Measurements from ENCODE around the gene TXNRD2.
"Not testable (repeated sequence)": the region's sequence is repeated elsewhere in the genome, so short reads cannot be mapped to it uniquely, and the experiment has no call there.

The TXNRD2 gene

DNA sequence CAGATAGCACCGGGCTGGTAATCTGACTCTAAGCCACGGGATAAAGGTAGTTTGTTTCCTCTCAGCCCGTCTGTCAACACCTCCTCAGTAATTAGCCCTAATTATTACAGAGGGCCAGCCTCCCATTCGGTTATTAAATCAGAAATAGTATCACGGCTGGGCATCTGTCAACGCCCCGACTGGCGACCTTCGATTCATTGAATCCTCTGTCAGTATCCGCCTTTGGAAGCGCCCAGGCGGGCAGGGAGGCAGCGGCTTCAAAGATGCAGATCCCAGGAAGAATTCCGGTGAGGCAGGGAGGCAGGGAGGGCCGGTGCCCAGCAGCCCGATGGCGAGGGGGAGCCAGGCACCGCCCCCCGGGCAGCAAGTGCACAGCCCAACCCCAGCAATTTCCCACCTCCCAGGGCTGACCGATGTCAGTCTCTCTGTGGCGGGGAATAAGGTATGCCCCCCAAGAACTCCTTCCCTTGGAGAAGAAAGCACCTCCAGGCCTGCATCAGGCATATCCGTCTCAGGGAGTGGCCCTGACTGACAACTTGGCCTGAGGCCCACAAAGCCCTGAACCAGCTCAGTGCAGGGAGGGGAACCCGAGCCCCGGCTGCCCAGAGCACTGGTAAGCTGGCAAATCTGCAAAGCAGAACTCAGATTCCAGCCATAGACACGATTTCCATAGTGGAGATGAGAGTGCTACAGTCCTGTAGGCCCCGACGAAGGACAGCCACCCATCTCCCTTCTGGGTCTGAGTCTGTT, 98.3 kb downstream of the TXNRD2 start:
- DNase-seq: no peak

DNA sequence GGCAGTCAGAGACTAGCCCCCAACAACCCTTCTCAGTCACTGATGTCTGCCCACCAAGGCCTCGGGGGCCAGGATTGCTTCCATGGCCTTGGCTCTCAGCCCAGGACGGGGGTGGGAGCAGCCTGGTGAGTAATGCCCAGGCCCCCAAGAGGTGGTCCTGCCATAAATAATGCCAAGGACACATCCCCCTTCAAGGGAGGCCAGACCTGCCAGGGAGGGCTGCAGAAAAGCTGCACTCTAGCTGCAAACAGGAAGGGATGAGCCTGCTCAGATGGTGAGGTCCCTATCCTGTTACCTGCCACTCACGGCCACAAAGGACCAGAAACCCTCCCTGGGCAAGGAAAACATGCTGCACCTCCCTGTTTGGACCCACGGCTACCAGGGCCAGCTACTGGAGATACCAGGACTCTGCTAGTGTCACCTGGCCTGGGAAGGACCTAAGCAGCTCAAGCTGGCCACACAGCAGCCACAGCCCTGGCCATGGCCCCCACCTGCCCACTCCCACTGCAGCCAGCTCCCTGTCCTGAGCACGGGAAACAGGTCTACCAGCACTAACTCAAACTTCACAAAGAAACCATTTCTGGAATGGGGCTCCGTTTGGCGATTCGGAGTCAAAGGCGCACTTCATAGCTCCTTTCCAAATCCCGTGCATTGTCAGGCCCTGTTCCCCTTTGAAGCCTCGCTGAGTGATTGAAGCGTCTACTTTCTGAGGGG, 99.1 kb downstream of the TXNRD2 start:
- no peak for DNase-seq

DNA sequence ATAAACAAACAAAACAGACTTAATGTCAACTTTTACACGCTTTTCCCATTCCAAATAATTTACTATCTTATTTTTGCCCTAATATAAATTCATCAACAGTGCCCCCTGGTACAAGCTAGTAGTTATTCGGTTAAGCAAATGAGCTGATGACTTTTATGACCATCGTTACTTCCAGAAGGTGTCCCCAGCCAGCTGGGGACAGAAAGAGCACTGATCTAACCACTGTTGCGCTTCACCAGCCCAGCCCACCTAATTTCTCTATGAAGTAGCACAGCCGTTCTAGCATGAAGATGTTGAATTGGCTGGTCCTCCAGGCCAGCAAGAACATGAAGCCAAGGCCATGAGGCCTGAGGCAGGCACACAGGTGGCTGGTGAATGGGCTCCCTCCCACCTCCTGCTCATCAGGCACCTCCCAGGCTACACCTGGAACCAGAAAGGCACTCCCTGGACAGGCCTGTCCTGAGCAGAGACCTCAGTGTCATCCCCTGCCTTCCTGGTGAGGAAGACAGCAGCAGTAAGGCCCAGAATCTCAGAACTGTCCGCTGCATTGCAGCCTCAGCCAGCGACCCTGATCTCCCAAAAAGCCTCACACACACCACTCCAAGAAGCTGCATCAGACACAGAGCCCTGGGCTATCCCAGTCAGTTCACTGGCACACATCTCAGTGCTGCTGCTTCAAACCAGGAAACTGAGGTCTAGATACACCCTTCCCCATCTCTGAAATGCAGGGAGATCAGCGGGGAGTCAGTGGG, 99.8 kb downstream of the TXNRD2 start:
- DNase-seq: no peak

DNA sequence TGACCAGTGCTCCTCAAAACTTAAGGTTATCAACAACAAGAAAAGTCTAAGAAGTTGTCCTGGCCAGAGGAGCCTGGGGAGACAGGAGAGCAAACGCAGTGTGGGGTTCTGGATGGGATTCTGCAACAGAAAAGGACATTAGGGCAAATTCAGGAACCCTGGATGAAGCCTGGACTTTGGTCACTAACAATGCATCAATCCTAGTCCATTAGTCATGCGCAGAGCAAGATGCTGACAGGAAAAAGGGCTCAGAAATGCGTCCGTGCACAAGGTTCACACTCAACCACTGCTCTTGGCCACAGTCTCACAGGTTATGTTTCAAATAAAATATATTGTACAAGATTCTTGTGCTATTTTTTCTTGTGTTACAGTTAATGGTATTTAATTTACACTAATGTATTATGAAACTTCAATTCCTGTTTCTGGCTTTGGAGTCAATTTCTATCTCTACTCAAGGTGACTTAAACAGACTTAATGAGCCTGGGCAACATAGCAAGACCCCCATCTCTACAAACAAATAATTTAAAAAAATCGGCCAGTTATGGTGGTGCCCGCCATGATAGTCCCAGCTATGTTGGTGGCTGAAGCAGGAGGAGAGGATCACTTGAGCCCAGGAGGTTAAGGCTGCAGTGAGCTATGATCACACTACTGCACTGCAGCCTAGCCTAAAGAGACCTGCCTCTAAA, 100.5 kb downstream of the TXNRD2 start:
- no peak for DNase-seq

DNA sequence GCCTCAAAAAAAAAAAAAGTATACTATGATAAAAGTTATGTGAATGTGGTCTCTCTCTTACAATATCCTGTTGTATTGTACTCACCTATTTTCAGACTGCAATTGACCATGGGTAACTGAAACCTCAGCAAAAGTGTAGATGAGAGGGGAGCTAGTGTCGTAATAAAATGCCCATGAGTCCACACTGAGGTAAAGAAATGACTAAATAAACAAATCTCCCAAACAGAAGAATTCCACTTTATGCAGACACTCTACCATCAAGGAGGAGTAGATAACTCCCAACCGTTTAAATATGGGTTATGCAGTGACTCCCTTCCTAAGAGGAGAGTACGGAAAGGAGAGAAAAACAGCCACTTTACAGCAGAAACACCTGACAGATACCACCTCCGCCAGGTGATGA, 101.6 kb downstream of the TXNRD2 start:
- DNase-seq: no peak

DNA sequence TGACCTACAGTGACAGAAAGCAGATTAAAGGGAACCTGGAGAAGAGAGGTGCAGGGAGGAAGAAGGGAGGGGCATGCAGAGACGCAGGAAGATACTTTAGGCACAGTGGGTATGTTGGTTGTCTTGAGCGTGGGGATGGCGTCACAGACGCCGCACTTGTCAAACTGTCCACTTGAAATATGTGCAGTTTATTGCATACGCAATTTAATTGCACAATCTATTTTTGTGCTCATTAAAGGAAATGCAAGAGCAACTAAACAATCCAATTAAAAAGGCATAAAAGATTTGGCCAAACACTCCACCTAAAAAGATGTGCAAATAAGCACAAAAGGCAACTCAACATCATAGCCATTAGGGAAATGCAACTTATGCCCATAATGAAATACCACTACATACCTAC, 103.7 kb downstream of the TXNRD2 start:
- DNase-seq: no peak

DNA sequence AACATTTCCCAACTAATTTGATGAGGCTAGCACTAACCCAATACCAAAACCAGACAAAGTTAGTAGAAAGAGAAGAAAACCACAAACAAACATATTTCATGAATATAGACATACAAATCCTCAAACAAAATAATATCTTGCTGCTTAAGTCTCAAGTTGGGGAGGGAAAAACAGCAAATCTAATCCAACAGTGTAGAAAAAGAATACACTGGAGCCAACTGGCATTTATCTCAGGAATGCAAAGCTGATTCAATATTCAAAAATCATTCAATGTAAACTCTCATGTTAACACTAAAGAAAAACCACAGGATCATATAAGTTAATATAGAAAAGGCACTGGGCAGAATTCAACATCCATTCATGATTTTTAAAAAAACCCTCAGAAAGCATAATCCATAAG, 105.1 kb downstream of the TXNRD2 start:
- no peak for DNase-seq

DNA sequence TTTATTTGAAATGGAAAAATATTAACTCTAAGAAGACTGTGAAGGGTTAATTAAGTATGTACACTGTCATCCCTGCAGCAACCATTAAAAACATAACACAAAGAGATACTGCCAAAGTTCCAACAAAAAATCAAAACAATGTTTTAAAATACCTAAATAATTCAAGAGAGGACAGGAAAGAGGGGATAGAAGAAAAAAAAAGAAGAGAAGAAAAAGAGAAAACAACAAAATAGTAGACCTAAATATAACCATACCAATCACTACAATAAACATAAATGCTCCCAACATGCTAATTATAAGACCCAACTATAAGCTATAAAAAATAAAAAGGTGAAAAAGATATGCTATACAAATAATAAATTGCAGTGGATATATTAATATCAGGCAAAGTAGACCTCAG, 107.0 kb downstream of the TXNRD2 start:
- no peak for DNase-seq

DNA sequence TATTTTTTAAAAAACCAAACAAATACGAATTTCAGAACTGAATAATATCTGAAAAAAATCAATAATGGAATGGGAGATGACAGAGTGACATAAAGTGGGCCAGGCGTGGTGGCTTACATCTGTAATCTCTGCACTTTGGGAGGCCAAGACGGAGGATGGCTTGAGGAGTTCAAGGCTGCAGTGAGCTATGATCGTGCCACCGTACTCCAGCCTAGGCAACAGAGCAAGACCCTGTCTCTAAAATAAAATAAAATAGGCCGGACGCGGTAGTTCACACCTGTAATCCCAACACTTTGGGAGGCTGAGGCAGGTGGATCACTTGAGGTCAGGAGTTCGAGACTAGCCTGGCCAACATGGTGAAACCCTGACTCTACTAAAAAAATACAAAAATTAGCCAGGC, 108.3 kb downstream of the TXNRD2 start:
- DNase-seq: not testable (repeated sequence)

DNA sequence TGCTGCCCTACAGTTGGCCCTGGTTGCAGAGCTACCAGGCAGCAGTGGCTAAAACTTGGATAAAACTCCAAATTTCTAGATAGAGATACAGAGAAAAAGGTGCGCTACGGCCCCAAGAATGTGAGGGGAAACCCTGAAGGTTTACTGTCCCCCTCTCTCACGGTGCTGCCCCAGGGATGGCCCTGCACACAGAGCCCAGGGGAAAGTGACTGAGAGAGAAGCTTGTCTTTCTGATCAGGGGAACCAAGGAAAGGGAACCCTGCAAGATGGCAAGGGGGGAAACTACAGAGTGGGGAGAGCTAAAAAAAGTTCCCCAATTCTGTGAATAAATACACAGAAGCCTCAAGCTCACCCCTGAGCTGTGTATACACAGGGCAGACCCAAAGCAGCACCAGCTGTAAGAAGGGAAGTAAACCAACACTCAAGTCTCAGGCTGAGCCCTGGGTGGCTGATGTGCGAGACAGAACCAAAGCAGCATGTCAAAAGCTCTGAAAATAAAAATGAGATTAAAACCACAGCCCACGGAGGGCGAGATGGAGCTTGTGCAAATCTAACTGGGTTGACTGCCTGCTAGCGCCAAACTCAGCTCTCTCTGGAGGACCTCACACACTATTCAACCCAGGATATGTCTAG, 109.0 kb downstream of the TXNRD2 start:
- no peak for DNase-seq

DNA sequence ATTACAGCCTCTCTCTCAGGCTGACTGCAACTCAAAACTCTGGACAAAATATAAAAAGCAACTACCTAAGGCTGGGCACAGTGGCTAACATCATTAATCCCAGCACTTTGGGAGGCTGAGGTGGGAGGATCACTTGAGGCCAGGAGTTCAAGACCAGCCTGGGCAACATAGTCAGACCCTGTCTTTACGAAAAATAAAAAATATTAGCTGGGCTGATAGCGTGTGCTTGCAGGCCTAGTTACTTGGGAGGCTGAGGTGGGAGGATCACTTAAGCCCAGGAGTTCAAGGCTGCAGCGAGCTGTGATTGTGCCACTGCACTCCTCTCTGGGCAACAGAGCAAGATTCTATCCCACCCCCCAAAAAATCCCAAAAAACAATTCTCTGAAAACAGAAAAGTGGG, 109.6 kb downstream of the TXNRD2 start:
- not testable (repeated sequence) for DNase-seq

DNA sequence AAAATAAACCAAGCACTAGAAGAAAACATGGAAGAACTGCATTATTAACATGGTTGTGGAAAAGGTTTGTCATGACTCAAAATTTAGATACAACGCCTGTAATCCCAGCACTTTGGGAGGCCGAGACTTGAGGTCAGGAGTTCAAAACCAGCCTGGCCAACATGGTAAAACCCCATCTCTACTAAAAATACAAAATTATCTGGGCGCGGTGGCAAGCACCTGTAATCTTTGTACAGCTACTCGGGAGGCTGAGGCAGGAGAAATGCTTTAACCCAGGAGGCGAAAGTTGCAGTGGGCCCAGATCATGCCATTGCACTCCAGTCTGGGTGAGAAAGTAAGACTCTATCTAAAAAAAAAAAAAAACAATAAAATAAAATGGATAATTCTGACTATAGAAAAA, 110.6 kb downstream of the TXNRD2 start:
- no peak for DNase-seq

DNA sequence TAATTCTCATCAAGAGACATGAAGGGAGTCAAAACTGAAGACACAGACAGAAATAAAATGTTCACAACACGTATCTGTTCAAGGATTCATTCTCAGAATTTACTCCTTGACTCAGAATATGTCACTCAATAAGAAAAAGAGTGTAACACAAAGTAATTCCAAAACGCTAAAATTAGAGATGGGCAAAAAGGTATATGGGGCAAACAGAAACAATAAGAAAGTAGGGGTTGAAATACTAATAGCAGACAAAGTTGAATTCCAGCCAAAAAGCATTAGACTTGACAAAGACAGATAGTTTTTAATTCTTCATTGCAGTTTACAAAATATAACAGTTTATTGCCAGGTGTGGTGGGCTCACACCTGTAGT, 113.6 kb downstream of the TXNRD2 start:
- DNase-seq: no peak

DNA sequence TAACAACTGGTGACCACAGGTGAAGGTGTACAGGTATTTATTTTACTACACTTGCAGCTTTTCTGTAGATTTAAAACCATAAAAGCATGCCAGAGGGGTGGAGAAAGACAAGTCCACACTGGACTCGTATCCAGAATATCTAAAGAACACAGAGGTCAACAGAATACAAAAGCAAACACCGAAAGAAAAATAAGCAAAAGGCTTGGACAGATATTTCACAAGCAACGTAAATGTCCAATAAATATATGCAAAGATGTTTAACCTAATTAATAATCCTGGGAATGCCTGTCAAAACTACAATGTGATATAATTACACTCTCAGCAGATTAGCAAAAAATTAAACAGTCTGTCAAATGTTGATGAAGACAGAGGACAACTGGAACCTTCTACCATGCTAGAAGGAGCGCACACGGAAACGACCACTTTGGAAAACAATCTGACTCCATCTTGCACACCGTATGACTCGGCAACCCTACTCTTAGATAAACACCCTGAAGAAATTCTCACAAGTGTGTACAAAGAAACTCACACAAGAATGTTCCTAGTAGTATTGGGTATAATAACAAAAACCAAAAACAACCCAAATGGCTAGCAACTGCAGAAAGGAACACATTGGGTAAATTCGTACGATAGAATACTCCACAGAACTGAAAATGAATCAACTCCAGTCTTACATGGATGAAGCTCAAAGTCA, 114.1 kb downstream of the TXNRD2 start:
- no peak for DNase-seq

DNA sequence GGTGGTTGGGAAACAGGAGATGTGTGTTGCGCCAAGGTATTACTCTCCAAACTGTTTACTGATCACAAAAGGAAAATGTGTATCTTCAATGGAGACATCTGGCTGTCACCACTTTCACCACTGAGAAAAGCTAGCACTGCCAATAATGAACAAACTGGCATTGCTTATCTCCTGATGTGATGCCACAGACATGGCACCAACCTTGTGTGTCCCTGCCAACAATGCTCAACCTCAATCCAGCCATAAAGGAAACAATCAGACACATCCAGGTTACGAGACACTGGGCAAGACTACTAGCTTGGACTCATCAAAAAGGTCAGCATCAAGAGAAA, 115.0 kb downstream of the TXNRD2 start:
- DNase-seq: no peak

DNA sequence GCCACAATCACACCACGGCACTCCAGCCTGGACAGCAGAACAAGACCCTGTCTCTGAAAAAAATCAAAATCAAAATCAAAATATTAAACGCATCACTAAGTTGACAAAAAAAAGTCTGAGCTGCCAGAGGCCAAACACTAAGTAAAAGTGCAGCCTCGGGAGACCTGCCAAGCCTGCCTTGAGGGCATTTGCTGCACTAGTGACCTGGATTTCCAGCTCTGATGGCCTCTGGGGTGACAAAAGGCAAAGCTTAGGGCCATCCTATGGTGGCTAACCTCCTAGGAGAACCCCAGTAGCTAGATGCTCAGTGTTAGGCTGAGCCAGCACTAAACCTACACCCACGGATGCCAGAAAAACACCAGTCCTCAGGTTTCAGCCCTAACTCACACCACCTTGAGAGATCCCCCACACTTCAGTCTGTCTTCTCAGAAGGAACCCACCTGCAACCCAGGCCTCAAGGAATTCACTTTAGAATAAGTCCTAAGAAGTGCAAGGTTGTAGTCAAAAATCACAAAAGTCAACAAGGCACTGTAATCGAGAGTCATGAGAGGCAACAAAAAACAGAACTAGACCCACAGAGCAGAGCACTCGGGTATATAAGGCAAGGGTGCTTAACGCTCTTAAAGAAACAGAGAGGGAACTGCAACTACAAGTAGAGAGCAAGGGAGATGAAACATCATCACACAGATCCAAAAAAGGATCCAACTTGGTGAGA, 115.6 kb downstream of the TXNRD2 start:
- DNase-seq: no peak
